Erythroblast (primary cell): ENCODE data around the gene CNIH3.

Experiments used
- DNase-seq, 2 experiments: peaks; one replicate each; lab custom pipeline; 2025; lab: John Stamatoyannopoulos, UW
- GATA1 ChIP-seq: IDR thresholded peaks from 2 replicates; pipeline ENCODE4 v1.6.1; 2011; ENCODE audit warnings: low read depth, mild to moderate bottlenecking, control low read depth, low read length, moderate library complexity
- POLR2A ChIP-seq: IDR thresholded peaks from 2 replicates; pipeline ENCODE4 v1.6.1; 2011; ENCODE audit warnings: mild to moderate bottlenecking, low read length

CNIH3 gene

DNA sequence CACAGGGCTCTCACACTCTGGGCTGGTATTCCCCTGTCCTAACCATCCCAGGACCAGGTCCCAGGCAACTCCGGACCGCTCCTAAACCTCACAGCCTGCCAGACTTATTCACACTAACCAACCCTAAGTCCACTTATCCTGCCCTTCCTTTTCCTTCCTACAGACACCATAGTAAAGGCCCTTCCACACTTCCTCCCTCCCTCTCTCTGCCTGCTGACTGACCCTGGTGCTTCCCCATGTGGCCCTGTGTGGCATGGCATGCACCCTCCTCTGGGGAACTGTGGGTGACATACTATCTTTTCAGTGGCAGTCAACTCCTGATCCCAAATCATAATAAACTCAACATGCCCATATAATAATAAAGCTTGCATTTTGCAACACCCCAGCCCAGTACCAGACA, 158.3 kb downstream of the CNIH3 start:
- TF ChIP-seq POLR2A = no peak
- no peak for DNase-seq

- DNase-seq = no peak
- TF ChIP-seq GATA1 = no peak
- TF ChIP-seq POLR2A = no peak
Measured at GRCh38 chr1:224777180-224777579, 161.1 kb downstream of the CNIH3 start.

DNA sequence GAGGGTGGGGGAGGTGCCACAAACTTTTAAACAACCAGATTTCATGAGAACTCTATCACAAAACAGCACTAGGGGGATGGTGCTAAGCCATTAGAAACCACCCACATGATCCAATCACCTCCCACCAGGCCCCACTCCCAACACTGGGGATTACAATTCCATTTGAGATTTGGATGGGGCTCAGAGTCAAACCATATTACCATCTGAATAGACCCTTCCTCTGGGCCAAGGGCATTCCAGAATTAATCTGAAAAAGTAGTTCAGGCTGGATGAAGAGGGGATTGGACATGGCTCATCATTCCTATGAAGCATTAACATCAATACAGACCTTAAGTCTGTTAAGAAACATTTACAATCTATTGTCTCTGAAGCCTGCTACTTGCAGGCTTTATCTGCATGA, 163.4 kb downstream of the CNIH3 start:
- TF ChIP-seq GATA1 (no peak), POLR2A (no peak)

GRCh38 chr1:224780736-224781135, 164.6 kb downstream of the CNIH3 start:
- no peak for DNase-seq
- no peak for TF ChIP-seq GATA1
- no peak for TF ChIP-seq POLR2A

More for the DNA sequence above, 163.4 kb downstream of the CNIH3 start:
- no peak for DNase-seq

DNA sequence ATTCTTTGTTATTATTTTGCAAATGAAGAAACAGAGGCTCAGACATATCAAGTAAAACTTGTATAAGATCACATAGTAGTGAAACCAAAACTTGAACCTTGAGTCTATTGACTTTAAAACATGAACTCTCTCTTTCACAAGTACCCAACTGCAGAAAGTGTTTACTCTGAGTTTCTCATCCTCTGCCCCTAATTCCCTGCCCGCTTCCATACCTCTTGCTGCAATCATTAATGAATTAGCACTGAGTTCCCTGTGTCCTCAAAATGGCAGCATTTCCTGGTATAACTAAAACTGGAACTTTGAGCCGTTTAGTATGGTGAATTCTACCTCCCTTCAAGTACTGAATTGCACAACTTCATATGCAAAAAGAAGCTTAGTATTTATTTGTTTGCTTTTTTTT, 165.7 kb downstream of the CNIH3 start:
- DNase-seq = no peak
- TF ChIP-seq GATA1 = no peak
- no peak for TF ChIP-seq POLR2A

GRCh38 chr1:224782281-224783000, 166.3 kb downstream of the CNIH3 start:
- no peak for TF ChIP-seq POLR2A
- no peak for TF ChIP-seq GATA1
- no peak for DNase-seq

DNA sequence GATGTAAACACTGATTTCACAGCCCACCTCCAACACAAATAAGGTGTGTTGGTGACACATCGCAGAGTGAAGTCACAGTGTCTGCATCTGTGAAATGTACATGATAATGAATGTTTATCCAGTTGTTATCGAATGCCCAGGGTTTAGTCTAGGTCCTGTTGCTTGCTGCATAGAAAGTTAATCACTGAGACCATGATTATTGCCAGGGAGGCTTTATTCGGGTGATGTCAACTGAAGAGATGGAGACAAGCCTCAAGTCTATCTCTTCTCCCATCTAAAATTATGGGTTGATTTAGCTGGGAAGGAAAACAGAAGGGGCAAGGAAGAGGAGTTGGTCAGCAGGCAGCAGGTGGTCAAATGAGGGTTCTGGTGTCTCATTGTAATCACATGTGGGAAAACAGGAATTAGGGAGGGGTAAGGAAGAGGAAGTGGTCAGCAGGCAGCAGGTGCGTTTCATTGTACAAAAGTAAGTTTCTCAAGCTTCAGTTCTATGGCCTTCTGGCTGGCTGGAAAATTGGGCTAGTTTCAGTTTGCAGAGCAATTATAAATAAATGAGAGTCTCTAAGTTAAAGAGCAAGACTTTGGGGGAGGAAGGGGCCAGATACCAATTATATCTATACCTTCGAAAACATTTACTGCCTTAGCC, 167.0 kb downstream of the CNIH3 start:
- DNase-seq = no peak
- no peak for TF ChIP-seq GATA1
- no peak for TF ChIP-seq POLR2A

GRCh38 chr1:224784265-224785039, 168.3 kb downstream of the CNIH3 start:
- DNase-seq = no peak
- TF ChIP-seq POLR2A (no peak), GATA1 (no peak)

- DNase-seq = no peak
Measured at GRCh38 chr1:224785040-224785328, 168.9 kb downstream of the CNIH3 start.

GRCh38 chr1:224785622-224786021, 169.5 kb downstream of the CNIH3 start:
- TF ChIP-seq POLR2A = no peak
- no peak for TF ChIP-seq GATA1
- no peak for DNase-seq

More at GRCh38 chr1:224785040-224785328, 168.9 kb downstream of the CNIH3 start:
- TF ChIP-seq GATA1 = no peak
- TF ChIP-seq POLR2A = no peak

DNA sequence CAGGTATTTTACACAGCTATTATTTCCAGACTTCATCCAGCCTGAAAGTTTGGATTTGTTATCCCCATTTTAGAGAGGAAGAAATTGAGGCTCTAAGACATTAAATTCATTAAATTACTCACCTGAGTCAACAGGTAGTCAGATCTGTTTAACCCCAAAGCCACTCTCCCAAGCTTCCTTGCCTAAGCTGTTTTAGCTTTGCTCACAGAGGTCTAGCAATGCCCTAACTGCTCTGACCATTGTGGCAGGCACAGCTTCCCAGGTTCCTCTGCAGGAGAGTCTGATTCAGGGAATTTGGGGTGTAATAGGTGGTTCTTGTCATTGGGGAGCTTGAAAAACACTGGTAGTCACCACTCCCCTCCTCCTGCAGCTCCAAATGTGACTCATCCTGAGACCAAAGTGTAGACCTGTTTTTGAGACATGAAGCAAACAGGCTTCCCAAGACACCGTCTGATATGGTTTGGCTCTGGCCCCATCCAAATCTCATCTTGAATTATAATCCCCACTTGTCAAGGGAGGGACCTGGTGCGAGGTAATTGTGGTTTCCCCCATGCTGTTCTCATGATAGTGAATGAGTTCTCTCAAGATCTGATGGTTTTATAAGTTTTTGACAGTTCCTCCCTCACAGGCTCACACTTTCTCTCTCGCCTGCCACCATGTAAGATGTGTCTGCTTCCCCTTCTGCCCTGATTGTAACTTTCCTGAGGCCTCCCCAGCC, 170.6 kb downstream of the CNIH3 start:
- DNase-seq = no peak
- TF ChIP-seq POLR2A (no peak), GATA1 (no peak)

GRCh38 chr1:224789311-224789710, 173.2 kb downstream of the CNIH3 start:
- TF ChIP-seq POLR2A (no peak), GATA1 (no peak)
- no peak for DNase-seq
